GM12865 (cell line): ENCODE measurements around the gene SPTSSB.

Experiments
- DNase-seq: peaks from one replicate; pipeline ENCODE4 v3.0.0; 2010; ENCODE audit warnings: low read depth
- H3K4me3 ChIP-seq: 2 replicates; pipeline ENCODE4 v1.5.1; 2011; ENCODE audit warnings: mild to moderate bottlenecking, low read depth, low read length, control low read depth
- TF ChIP-seq, protein P1 (sequence below): IDR thresholded peaks from 2 replicates; pipeline ENCODE4 v1.5.1; 2011; ENCODE audit warnings: low read length, control low read depth, low read depth, inconsistent platforms; ENCODE audit not compliant: insufficient read depth; ENCODE audit errors: missing control alignments

Gene SPTSSB

DNA sequence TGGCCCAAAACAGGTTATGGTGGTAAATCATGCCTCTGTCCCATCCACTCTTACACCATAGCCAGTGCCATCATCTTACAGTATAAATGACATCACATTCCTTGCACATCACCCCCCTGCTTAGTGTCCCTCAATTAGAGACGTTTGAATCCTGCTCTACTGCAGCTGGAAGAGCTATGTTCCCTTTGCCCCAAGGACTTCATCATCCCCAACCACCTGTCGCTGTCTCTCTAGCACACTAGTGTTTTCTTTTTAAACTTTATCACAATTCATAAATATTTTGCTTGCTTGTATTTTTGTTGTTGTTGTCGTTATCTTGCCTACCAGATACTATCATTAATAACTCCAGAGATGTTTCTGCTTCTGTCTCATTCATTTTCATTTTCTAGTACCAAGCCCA, 28.7 kb downstream of the SPTSSB start:
- TF ChIP-seq, protein P1, sequence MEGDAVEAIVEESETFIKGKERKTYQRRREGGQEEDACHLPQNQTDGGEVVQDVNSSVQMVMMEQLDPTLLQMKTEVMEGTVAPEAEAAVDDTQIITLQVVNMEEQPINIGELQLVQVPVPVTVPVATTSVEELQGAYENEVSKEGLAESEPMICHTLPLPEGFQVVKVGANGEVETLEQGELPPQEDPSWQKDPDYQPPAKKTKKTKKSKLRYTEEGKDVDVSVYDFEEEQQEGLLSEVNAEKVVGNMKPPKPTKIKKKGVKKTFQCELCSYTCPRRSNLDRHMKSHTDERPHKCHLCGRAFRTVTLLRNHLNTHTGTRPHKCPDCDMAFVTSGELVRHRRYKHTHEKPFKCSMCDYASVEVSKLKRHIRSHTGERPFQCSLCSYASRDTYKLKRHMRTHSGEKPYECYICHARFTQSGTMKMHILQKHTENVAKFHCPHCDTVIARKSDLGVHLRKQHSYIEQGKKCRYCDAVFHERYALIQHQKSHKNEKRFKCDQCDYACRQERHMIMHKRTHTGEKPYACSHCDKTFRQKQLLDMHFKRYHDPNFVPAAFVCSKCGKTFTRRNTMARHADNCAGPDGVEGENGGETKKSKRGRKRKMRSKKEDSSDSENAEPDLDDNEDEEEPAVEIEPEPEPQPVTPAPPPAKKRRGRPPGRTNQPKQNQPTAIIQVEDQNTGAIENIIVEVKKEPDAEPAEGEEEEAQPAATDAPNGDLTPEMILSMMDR, result no peak
- no peak overlapping the region for H3K4me3 ChIP-seq
- no peak for DNase-seq

DNA sequence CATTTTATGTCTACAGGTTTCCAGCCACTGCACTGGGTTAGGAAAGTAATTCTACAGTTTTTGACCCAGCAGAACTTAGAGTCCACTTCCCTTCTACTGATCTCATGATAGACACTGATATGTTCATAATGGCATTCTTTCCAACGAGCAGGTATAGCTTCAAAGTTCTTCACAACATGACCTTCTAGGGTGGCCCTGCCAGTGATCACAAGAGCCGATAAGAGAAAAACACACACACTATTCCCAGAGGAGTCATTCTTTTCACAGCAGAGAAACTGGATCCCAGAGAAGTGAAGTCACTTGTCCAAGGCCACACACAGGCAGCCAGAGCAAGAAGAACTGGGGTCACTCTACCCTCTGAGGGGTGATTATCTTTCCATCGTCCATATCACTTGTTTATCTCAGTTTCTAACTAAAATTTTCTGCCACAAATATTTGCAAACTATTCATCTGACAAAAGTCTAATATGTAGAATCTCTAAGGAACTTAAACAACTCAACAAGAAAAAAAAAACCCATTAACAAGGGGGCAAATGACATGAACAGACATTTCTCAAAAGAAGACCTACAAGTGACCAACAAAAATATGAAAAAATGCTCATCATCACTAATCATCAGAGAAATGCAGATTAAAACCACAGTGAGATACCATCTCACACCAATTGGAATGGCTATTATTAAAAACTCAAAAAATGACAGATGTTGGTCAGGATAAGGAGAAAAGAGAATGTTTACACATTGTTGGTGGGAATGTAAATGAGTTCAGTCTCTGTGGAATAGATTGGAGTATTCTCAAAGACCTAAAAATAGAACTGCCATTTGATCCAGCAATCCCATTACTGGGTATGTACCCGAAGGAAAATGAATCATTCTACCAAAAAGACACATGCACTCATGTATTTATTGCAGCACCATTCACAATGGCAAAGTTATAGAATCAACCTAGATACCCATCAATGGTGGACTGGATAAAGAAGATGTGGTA, 31.5 kb downstream of the SPTSSB start:
- DNase-seq, result no peak
- H3K4me3 ChIP-seq, result no peak overlapping the region
- TF ChIP-seq, protein P1, result no peak

DNA sequence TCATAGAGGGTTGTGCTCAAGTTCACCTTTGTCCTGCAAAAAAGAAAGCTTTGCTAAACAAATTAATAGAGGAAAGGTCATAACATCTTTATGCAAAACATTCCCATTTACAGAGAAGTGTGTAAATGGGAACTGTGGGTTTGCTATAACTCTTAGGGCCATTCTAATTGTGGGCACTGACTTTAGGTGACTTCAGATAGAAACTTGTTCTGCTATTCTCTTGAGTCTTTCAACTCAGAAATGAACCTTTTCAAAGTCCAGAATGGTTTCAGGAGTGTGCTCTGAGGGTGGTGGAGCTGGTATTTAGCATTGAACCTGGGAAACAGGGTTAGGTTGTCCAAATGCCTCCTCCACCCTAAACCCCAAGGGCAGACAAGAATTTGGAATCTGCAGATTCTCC, 34.0 kb downstream of the SPTSSB start:
- no peak for DNase-seq
- no peak overlapping the region for H3K4me3 ChIP-seq
- TF ChIP-seq, protein P1, result no peak

DNA sequence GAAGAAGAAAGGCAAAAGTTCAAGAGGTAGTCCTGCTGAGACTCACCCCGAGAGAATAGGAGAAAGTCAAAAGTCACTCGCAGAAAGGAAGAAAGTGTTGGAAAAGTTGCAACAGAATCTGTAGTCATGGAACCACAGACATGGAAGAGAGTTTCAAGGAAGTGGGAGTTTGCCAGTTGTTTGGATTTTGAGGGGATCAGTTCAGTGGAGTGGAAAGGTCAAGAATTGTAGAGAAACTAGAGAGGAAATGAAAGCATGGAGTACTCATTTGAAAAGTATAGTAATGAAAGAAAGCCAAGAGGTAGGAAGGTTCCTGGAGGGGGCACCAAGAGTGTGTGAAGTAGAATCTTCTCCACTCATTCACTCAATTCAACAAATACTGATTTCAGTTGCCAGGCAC, 34.7 kb downstream of the SPTSSB start:
- DNase-seq, result no peak
- no peak overlapping the region for H3K4me3 ChIP-seq
- TF ChIP-seq, protein P1, result no peak

DNA sequence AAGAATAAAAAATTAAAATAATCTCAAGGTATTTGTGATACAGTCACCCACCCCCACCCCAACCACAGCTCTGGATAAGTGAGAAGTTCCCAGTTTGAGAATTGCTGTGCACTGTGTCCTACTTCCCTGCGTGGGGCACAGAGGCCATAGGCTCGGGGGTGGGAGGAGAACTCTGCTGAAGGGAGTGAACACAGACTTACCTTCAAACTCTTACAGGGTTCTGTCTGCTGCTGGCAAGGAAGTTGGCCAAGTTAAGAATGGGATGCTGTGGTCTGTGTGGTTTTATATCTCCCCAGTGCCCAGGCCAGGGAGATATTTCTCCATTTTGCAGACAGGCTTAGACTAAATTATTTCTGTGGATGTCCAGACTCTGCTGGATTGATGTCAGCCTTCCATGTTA, 37.6 kb downstream of the SPTSSB start:
- no peak overlapping the region for H3K4me3 ChIP-seq
- no peak for DNase-seq
- TF ChIP-seq, protein P1, result no peak

DNA sequence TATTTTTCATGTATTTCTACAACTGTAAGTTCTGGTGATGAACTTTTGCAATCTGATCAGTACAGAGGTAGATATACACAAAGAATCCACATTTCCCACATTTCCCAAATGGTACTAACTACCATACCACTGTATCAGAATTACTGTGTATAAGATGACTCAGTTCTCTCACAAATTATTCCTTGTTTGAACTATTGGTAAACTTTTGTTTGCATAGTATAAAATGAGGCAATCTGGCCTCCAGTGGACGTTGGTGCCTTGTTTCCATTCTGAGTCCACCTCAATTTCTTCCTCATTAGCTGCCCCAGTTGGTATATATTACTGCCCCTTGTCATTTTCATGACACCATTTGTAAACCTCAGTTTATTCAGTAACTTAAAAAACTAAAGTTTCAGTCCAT, 38.5 kb downstream of the SPTSSB start:
- TF ChIP-seq, protein P1, result no peak
- DNase-seq, result no peak
- no peak overlapping the region for H3K4me3 ChIP-seq
